Hematopoietic multipotent progenitor cell treated with erythropoietin and hydrocortisone succinate and interleukin-3 and kit ligand, for 6 days (in vitro differentiated cells): Measurements from ENCODE around the gene C1QTNF12.

Experiments
- DNase-seq: peaks from one replicate; pipeline ENCODE4 v3.0.0-alpha.2; 2015

Gene C1QTNF12

DNA sequence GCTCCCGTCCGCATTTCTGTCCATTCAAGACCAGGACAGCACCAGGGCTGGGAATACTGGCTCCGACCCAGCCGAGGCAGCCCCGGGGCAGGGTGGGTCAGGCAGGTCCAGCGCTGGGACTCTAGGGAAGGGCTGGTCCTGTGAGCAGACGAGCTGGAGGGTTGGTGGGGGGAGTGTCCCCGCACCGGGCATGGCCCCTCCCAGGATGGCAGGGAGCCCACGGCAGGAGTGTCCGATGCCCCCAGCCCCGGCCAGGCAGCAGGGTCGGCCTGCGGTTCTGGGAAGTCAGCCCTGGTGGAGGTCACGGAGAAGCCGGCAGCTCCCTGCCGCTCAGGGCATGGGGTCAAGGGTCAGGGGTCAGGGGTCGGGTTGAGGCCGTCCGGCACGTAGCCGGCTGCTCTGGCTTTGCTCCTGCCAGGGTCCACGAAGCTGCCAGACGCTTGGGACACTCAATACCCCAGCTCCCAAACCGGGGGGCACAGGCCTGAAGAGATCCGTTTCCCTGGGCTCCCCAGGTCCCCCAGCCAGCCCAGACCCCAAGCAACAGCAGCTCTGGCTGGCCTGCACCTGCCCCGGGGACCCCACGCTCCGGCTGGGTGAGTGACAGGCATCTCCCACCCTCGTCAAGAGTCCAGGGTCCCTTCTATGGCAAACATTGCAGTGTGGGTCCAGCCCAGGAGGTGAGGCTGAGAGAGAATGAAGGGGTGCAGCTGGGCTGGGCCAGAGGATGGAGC lies 6.7 kb downstream of the C1QTNF12 start:
- DNase-seq = no peak

DNA sequence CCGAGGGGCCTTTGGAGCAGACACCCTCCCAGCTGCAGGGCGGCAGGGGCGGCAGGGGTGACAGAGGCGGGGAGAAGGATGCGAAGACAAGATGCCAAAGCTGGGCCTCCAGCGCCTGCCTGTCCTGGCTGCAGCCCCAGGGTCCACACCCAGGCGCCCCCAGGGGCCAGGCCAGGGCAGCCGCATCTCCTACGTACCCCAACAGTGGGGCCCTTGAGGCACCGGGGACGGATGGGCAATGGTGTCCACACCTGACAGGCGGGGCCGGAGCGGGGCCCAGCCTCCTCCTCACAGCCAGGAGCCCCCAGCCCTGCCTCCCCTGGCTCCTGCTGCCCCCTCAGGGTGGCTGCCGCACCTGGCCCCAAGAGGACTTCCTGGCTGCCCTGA lies 7.3 kb downstream of the C1QTNF12 start:
- DNase-seq = no peak

DNA sequence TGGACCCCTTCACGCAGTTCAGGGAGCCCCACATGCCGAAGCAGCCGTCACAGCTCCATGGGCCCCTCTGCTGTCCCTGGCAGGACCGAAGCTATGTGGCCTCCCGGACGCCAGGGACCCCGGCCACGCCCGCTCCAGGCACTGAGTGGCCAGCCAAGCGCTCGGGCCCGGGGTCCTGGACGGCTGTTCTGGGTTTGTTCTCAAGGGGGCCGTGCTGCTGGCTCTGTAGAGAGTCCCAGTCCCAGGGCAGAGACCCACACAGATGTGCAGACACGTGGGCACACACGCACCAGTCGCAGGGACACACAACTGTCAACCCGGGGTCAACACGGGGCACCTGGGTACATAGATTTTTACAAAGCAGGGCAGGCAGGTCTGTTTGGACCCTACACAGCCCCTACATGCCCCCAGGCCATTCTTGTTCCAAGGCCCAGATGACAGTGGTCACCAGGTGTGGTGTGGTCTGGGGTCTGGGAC lies 7.8 kb downstream of the C1QTNF12 start:
- no peak for DNase-seq

DNA sequence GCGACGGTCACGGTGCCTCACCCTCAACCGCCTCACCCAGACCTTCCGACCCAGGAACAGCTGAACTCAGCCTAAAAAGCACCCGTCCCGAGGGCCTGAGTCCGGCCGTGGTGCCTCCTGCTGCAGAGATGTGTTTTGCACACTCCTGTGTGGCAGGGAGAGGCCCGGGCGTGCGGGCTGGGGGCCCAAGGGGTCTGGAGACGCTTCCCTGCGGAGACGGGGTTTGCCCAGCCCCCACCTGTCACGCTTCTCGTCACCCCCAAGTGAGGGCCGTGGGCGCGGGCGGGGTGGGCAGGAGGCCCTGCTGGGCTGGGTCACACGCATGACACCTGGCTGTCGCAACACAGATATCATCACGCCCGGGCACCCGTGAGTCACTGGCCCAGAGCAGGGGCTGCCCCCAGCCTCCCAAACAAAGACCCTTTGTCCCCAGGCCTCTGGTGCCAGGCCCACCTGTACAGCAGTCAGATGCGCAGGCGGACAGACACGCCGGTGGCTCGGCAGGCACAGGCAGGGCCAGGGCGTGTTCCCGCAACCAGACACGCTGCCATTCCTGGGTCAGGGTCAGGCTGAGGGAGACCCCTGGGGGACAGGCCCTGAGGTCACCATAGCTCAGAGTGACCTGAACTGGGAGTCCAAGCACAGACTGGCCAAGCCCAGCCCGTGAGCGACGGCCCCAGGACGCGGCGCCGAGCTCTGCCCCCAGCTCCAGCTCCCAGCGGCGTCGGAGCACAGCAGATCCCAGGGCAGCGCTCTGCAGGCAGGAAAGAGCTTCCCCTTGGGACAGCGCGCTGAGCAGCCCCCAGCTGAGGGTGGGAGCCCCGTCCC lies 8.4 kb downstream of the C1QTNF12 start:
- DNase-seq = no peak

DNA sequence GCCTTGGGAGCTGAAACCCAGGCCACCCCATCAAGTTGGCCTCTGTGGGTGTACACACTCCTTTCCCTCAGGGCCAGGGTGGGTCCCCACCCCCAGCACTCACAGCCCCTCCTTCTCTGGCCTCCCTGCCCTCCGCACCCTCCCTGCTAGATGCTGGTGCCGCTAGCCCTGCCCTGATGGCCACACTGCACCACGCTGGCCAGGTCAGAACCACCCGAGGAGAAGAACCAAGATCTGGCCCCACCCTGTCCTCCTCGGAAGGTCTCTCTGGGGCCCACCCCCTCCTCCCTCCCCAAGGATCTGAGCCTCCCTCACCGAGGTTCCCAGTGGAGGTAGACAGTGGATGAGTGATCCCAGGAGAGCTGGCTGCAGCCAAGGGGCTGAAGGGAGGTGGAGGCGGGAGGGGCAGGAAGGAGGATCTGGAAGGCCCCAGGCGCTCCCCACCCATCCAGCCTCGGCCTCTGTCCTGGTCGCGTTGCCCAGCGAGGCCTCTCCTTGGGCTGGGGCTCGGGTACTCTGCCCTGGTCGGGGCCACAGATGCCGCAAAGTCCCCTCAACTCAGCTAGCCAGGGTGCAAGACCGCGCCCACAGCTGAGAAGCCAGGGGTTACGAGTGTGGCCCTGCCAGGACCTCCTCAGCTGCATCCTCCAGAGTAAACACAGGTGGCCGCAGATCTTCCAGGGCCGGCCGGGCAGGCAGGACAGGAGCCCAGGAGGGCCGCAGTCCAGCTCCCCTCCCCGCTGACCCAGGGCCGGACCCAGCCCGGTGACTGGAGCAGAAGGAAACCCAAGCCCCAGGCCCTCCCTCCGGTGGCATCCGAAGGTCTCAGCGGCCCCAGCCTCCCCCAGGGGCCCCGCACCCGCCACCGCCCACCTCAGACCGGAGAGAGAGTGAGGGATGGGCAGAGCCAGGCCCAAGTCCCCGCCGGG lies 9.3 kb downstream of the C1QTNF12 start:
- no peak for DNase-seq

DNA sequence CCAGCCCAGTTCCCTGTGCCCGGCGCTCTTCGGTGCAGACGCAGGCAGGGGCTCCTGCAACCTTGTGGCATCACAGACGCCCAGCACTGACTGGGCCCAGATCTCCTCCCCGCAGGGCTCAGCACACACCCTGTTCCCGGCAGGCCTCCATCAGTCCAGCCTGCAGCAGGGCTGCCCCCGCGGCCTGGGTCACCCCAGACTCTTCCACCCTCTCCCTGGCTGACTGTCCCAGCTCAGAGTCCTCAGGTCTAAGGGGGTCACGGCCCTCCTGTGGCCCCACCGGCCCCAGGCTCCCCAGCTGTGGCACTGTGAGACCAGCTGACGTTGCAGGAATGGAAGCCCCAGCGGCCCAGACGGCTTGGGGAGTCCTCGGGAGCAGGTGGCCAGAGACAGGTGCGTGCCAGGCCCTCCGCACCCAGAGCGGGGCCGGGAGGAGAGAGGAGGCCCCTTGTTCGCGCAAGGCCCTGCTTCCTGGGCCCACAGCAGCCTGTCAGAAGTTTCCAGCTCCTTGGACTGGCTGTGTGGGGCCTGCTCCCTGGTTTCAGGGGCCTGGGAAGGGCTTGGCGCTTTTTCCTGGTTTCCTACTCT lies 10.3 kb downstream of the C1QTNF12 start:
- DNase-seq = no peak

DNA sequence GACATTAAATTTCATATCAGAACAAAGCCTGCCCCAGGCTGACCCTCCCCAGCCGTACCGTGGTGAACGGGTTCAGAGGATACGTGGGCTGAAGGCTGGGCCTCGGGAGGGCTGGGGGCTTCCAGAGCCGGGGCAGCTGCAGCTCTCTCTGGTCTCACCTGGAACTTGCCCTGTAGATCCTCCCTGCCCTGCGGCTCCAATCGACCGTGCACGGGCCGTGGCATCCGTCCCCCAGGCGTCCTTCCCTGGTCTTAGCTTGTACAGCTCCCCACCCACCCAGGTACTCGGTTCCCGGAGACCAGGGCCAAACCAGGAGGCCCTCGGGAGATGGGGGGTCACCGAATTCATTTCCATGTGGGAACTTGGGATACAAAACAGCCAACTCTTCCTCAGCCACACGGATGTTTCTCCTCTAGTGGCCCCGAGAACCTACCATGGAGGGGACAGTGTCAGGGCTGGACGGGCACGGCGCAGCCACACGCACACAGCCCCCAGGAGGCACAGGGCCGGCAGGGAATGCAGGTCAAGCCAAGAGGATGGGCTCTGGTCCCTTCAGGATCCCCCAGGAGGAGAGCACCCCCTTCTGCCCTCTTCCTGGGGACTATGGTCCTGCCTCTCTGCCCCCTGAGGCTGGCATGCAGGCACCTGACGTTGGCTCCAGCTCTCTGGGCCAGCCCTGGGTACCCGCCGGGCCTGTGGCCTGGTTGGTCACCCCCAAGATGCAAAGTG lies 11.3 kb downstream of the C1QTNF12 start:
- DNase-seq = no peak

DNA sequence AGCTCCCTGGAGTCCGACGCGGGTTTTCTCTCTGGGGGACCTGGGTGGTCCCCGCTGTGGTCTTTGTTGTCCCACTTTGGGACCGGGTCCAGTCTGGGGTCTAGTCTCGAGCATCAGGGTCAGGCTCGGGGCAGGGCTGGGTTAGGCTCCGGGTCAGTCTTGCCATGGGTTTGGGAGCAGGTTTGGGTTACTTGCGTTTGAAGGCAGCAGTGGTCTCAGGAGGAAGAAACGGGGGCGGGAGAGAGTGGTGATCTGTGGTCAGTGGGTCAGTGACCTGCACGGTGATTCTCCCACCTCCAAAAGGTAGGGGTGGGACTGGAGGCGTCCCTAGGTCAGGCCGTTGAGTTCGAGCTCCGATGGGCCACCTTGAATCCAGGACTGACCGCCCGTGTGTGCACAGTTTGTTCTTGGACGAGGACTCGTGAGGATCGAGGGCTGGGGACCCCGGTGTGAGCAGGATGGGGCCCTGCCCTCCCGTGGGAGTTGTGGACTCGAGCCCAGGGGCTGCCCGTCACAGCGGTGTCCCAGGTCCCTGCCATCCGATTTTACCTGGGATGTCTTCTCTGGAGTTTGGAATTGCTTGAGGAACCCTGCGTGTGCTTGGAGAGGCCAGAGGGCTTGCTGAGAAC lies 12.2 kb downstream of the C1QTNF12 start:
- DNase-seq = no peak

DNA sequence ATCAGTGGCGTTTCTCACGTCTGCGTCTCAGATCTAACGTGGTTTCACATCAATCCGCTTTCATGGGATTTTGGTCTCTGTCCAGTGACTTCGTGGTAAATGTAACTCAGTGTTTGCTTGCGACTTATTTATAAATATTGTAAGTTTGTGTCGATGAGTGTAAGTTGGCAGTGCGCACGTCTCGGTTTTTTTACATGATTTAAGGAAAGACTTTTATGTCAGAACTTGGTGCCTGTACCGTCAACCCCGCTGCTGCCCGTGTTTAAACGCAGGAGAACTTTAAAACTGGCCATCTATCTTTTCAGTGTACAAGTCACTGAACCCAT lies 13.0 kb downstream of the C1QTNF12 start:
- no peak for DNase-seq

DNA sequence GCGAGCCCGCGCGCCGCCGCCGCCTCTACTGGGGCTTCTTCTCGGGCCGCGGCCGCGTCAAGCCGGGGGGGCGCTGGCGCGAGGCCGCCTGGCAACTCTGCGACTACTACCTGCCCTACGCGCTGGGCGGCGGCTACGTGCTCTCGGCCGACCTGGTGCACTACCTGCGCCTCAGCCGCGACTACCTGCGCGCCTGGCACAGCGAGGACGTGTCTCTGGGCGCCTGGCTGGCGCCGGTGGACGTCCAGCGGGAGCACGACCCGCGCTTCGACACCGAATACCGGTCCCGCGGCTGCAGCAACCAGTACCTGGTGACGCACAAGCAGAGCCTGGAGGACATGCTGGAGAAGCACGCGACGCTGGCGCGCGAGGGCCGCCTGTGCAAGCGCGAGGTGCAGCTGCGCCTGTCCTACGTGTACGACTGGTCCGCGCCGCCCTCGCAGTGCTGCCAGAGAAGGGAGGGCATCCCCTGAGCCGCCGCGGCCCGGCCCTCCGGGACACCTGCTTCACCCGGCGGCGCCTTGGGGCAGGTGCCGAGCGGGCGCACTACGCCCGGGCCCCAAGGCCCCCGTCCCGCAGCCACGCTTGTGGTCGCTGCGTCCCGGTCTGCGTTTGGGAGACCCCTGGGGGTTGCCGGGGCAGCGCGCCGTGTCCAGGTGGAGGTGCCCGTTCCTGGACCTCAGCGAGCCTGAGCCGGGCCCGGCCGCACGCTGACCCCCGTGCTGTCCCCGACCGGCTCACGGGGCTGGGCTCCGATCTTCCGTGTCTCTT lies 13.5 kb downstream of the C1QTNF12 start:
- no peak for DNase-seq

DNA sequence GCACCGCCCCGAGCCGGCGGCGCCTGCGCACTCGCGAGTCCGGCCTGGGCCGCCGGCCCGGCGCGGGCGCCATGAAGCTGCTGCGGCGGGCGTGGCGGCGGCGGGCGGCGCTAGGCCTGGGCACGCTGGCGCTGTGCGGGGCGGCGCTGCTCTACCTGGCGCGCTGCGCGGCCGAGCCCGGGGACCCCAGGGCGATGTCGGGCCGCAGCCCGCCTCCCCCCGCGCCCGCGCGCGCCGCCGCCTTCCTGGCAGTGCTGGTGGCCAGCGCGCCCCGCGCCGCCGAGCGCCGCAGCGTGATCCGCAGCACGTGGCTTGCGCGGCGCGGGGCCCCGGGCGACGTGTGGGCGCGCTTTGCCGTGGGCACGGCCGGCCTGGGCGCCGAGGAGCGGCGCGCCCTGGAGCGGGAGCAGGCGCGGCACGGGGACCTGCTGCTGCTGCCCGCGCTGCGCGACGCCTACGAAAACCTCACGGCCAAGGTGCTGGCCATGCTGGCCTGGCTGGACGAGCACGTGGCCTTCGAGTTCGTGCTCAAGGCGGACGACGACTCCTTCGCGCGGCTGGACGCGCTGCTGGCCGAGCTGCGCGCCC lies 14.2 kb downstream of the C1QTNF12 start, which contains the start of gene B3GALT6:
TSS of gene B3GALT6 (plus strand) at position 30 of the 588 bp plus-strand sequence. CDS start at position 72, 42 bp downstream.
- DNase-seq = no peak

DNA sequence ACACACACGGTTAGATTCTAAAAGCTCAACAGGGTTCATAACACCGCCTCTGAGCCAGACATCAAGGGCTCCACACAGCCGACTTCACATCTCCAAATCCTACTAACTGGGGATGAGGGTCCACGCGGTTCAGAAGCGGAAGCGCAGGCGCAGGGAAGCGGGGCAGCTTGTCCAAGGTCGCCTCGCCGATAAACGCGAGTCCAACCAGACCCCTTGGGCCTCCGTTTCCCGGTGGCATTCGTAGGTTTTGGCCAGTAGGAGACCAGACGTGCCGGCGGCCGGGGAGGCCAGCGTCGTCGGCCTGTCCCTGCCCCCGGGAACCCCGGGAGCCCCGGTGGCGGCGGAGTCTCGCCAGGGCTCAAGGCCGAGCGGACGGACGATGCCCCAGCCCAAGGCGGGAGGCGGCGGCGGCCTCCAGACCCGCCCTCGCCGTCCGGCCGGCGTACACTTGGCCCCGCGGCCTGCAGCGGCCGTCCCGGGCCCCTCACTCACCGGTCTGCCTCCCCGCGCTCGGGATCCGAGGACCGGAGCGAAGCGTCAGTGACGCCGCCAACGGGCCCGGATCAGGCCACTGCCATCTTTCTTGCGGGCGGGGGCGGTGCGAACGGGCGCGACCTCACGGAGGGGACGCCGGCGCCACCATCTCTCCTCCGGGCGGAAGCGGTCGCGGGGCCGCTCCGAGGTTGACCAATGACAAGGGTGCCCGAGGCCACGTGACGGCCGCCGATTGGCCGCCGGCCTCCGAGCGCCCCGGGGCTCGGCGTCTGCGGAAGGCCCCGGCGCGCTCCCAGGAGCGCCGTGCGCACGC lies 14.9 kb downstream of the C1QTNF12 start, which contains the start of gene SDF4:
TSS of gene SDF4 (minus strand) at position 602 of the 808 bp plus-strand sequence. CDS start 3,229 bp downstream, outside the sequence.
- DNase-seq = peak; percentile 97

DNA sequence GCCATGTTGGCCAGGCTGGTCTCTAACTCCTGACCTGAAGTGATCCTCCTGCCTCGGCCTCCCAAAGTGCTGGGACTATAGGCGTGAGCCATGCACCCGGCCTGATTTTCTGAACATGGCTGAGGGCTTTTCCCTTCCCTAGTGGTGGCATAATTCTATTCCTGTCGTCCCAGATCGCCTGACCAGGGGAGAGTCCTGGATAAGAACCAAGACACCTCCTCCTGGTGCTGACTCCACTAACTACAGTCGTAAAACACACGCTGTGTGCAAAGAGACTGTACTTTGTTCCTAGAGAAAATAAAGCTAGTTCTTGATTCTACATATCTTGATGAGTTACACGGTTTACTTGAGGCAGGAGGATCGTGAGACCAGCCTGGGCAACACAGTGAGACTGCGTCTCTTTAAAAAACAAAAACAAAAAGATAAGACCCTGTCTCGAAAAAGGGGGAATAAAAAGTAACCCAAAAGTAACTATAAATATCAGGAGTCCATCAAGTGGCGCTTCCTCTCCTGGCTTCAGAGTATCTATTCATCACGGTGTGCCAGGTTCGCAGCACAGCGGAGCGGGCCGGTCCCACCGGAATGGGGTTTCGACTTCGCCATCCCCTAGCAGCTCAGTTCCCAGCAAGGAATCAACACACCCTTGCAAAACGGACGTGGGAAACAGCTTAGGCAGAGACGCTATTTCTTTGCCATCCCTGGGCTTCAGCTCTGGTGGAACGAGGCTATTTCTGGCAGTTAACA lies 15.7 kb downstream of the C1QTNF12 start:
- peak; percentile 66 for DNase-seq

DNA sequence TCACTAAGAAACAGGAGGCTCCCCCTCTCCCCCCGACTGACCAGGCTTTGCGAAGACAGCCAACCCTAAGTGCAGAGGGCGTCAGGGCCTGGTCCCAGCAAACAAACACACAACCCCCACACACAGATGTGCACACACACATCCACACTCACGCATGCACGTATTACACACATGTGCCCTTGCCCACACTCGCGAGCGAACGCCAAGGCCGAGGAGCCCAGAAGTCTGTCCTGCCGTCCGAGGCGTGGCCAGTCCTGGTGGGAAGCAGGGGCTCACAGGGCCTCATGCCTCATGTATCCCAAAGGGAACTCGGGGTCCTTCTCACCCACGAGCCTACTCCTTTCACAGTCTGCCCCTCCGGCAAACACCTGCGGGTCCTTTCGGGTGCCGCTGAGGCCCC lies 16.8 kb downstream of the C1QTNF12 start:
- no peak for DNase-seq

DNA sequence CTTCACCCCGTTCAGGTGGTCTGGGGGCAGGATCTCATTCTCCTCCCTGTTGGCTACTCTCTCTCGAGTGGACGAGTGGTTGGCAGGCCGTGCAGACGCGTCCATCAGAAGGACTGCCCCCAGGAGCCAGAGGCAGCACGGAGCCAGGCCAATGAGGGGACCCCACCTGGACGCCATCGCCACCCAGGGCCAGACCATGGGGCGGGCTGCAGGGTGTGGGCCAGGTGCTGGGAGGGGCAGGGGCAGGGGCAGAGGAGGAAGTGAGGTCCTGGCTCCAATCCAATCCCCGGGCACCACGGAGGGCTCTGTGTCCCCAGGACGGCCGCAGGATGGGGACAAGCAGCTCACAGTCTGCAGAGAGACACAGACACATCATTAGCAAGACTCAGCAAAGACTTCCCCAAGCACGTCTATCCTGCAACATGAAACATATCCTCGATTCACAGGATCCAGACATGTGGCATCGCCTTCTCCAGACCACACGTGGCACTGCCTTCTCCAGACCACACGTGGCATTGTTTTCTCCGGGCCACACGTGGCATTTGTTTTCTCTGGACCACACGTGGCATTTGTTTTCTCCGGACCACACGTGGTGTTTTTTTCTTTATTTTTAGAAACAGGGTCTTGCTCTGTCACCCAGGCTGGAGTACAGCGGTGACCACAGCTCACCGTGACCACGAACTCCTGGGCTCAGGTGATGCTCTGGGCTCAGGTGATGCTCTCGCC lies 17.8 kb downstream of the C1QTNF12 start:
- DNase-seq = no peak

DNA sequence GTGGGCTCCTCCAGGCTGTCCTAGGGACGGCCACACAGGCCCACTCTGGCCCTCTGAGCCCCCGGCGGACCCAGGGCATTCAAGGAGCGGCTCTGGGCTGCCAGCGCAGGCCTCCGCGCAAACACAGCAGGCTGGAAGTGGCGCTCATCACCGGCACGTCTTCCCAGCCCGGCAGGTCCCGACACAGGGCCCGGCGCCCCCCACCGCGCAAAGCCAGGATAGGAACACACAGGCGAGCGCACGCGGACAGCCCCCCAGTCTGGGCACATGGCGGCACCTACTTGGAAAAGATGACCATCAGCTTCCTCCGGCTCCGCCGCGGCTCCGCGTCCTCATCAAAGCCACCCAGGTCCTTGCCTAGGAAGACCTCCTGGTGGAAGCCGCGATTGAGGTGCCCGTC lies 18.3 kb downstream of the C1QTNF12 start:
- no peak for DNase-seq

DNA sequence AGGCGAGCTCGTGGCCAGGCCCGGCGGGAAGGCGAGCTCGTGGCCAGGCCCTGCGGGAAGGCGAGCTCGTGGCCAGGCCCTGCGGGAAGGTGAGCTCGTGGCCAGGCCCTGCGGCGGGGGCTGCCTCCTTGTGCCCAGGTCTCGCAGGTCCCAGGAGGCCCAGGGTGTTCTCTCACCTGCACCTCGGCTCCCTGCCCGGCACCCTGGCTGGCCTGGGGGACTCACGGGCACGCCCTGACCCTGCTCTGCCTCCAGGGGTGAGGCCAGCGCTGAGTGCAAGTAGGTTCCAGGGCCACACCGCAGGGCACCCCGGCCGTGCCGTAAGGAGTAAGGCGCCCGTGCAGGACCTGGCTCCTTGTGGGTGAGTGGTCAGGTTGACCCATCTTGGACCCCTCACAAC lies 19.1 kb downstream of the C1QTNF12 start:
- no peak for DNase-seq
